CD4-positive, alpha-beta T cell treated with Interleukin-21 for 1 hour (primary cell): Measurements from ENCODE around the gene FAM8A1.
A peak's percentile ranks its signal among the peaks of the same experiment; 100 is the strongest.
"Not testable (repeated sequence)": the region's sequence is repeated elsewhere in the genome, so short reads cannot be mapped to it uniquely, and the experiment has no call there.

Experiments used
- DNase-seq: peaks from one replicate; pipeline ENCODE4 v3.0.0-alpha.2; 2020

The FAM8A1 gene, protein sequence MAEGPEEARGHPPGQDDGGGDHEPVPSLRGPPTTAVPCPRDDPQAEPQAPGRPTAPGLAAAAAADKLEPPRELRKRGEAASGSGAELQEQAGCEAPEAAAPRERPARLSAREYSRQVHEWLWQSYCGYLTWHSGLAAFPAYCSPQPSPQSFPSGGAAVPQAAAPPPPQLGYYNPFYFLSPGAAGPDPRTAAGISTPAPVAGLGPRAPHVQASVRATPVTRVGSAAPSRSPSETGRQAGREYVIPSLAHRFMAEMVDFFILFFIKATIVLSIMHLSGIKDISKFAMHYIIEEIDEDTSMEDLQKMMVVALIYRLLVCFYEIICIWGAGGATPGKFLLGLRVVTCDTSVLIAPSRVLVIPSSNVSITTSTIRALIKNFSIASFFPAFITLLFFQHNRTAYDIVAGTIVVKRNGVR

DNA sequence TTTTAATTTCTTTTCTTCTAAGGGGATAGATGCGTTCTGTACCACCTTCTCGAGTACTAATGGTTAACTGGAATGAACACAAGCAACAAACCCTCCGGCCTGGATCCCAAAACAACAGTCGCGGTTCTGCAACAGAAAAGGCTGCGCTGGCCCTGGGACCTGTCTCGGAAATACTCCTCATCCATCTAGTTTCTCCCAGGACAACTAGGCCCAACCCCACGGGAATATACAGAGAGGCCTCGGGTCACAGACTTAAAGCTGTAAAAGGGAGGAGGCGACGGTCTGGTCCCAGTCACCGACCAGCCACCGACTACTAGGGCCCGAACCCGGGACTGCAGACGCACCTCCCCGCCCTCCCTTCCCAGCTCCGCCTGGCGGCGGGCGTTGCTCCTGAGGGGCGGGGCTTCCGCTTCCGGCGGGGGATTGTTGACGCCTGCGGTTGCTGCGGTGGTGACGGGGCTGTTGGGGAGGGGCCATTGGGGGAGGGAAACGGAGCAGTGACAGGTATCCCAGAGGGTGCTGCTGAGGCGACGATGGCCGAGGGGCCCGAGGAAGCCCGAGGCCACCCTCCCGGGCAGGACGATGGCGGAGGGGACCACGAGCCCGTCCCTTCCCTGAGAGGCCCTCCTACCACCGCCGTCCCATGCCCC lies at the start of gene FAM8A1:
FAM8A1 (plus strand) TSS at position 426 of the 650 bp plus-strand sequence; CDS start at position 534, 108 bp downstream.
- peak; percentile 94 for DNase-seq

GRCh38 chr6:17551383-17551958 lies 48.6 kb upstream of the FAM8A1 start:
- DNase-seq = no peak

DNA sequence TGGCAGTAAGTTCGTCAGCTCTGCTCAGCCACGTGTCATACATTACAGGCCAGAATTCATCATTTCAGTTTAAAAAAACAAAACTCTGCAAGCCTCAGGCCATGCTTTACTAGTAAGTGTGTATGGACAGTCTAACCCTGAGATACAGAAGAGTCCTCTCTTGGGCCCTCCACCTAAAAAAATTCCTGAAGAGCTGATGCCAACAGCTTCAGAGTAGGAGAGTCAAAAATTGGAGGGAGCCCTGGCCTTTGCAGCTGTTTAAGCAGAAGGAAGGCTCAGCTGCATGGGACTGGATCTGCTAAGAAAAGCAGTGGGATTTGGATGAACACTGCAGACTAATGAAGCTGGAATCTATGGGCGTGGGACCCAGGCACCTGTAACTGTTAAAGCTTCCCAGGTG lies 47.2 kb upstream of the FAM8A1 start:
- DNase-seq = no peak

- DNase-seq = no peak
Observed at GRCh38 chr6:17556014-17556413, 44.1 kb upstream of the FAM8A1 start.

- no peak for DNase-seq
Observed at GRCh38 chr6:17562636-17563035, 37.5 kb upstream of the FAM8A1 start.

GRCh38 chr6:17565399-17565798 lies 34.7 kb upstream of the FAM8A1 start:
- DNase-seq = no peak

- DNase-seq = no peak
Observed at GRCh38 chr6:17574866-17575560, 25.1 kb upstream of the FAM8A1 start.

DNA sequence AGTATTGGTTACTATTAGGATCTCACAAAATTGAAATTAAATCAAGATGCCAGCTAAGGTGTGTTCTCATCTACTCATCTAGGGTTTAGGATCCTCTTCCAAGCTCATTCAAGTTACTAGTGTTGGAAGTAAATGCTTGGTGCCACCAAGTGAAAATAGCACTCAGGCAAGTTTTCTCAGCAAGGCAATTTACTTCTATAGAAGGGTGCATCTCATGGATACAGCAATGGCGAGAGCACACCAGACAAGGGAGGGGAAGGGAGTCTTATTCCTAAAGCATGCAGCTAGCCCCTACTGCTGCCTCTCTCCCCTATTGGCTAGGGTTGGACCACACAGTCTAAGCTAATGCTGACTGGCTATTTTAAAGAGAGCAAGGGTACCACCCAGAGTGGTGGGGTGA lies 23.0 kb upstream of the FAM8A1 start:
- DNase-seq = no peak

GRCh38 chr6:17580518-17581048 lies 19.5 kb upstream of the FAM8A1 start:
- no peak for DNase-seq

DNA sequence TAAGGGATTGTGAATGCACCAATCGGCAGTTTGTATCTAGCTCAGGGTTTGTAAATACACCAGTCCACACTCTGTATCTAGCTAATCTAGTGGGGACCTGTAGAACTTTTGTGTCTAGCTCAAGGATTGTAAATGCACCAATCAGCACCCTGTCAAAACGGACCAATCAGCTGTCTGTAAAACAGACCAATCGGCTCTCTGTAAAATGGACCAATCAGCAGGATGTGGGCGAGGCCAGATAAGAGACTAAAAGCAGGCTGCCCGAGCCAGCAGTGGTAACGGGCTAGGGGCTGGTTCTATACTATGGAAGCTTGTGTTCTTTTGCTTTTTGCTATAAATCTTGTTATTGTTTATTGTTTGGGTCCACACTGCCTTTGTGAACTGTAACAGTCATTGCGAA lies 18.8 kb upstream of the FAM8A1 start:
- not testable (repeated sequence) for DNase-seq

DNA sequence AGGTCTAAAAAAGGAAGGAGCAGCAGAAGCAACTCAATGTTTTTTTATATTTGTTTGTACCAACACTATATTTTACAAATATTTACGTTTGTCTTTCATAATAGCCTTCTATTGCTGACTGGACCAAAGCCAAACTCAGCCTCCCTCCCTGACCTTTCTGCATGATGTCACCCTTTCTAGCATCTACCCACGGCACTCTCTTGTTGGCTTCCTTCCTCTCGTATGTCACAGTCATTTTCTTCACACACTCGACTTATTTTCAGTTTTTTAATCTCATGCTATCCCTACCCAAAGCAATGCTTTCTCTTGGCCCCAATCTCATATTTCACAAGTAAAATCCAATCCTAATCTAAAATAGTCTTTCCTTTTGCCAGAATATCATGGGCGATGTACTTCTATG lies 16.3 kb upstream of the FAM8A1 start:
- no peak for DNase-seq

DNA sequence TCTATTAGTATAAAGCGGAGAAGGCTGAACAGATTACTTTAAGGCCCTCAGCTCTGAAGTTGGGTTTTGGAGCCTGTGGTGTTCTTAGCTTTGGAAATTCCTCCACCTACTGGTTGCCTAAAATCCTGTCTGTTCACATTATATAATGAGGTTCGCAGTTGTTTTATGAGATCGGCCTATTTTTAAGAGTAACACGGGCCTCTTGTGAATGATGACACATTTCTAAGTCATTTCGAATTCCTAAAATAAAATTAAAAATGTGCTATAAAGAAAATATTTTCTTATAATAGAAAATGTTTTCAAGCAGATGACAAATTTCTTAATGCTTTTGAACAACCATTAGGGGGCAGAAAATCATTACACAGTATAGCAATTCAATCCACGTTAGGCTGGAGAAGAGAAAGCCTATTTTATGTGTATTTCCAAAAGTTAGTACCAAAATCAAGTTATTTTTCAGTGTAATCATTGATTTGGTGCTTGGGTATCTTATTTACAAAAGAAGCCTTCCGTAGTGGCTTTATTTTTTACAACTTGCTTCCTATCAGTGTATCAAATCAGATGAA lies 15.8 kb upstream of the FAM8A1 start:
- DNase-seq = peak; percentile 52

GRCh38 chr6:17585766-17586490 lies 14.2 kb upstream of the FAM8A1 start:
- no peak for DNase-seq

DNA sequence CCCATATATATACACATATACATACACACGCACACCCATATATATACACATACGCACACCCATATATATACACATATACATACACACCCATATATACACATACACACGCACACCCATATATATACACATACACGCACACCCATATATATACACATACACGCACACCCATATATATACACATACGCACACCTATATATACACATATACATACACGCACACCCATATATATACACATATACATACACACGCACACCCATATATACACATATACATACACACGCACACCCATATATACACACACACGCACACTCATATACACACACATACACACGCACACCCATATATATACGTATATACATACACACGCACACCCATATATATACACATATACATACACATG lies 13.5 kb upstream of the FAM8A1 start:
- not testable (repeated sequence) for DNase-seq

GRCh38 chr6:17588011-17588410 lies 12.1 kb upstream of the FAM8A1 start:
- DNase-seq = no peak

GRCh38 chr6:17589406-17590096 lies 10.6 kb upstream of the FAM8A1 start:
- DNase-seq = no peak

DNA sequence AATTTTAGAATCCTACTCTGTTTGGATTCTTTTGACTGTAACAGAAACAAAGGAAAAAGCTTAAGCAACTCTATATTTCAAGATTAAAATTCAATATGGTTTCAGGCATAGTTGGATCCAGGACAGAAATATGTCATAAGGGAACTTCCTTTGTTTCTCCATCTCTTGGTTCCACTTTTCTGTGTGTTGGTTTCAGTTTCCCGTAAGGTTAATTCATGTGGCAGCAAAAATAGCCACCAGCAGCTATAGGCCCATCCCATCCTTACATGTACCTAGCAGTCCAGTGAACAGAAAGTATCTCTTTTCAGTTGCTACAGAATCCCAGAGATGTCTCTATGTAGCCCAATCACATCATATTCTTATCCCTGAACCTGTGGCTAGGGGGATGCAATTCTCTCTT lies 8.8 kb upstream of the FAM8A1 start:
- no peak for DNase-seq

DNA sequence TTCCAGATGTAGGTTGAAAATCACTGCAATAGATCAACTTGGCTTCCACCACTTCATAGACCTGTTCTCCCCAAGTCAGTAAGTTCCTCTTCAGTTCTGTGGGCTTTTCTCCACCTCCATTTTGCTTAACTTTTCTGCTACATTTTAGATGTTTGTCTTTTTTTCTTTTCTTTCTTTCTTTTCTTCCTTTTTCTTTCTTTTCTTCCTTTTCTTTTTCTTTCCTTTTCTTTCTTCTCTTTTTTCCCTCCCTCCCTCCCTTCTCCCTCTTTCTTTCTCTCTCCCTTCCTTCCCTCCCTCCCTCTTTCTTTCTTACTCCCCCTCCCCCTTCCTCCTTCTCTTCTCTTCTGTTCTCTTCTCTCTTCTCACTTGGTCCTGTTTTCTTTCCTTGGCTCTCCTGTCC lies 6.9 kb upstream of the FAM8A1 start:
- no peak for DNase-seq

DNA sequence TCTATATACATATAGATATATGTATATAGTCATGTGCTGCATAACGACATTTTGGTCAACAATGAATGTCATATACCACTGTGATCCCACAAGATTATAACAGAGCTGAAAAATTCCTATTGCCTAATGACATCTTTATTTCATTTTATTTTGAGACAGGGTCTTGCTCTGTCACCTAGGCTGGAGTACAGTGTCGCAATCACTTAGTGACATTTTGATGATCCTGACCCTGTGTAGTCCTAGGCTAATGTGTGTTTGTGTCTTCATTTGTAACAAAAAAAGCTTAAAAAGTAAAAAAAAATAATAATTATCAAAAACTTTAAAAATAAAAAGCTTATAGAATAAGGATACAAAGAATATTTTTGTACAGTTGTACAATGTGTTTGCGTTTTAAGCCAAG lies 4.0 kb upstream of the FAM8A1 start:
- no peak for DNase-seq

GRCh38 chr6:17600527-17601385 lies 654 bp downstream of the FAM8A1 start:
- peak; percentile 30 for DNase-seq

GRCh38 chr6:17601386-17601703 lies 1.2 kb downstream of the FAM8A1 start:
- no peak for DNase-seq
